ENCODE results near the gene JARID2. TPM values are rescaled to one million over a fixed set of nuclear protein-coding genes. Genes with fewer than 3 reads are reported as not detected.

JARID2 gene
- polyA plus RNA-seq, 1 experiment: 9.7 TPM

- TF ChIP-seq, protein P1, sequence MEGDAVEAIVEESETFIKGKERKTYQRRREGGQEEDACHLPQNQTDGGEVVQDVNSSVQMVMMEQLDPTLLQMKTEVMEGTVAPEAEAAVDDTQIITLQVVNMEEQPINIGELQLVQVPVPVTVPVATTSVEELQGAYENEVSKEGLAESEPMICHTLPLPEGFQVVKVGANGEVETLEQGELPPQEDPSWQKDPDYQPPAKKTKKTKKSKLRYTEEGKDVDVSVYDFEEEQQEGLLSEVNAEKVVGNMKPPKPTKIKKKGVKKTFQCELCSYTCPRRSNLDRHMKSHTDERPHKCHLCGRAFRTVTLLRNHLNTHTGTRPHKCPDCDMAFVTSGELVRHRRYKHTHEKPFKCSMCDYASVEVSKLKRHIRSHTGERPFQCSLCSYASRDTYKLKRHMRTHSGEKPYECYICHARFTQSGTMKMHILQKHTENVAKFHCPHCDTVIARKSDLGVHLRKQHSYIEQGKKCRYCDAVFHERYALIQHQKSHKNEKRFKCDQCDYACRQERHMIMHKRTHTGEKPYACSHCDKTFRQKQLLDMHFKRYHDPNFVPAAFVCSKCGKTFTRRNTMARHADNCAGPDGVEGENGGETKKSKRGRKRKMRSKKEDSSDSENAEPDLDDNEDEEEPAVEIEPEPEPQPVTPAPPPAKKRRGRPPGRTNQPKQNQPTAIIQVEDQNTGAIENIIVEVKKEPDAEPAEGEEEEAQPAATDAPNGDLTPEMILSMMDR (IDR thresholded peaks at IDR 0.05; ENCODE audit: low read depth, low read length): no peak
- H3K27me3 ChIP-seq (ENCODE audit: control insufficient read depth, insufficient read depth, low read length): no peaks in the 10 kb centered on the region
- H3K9me3 ChIP-seq (ENCODE audit: control insufficient read depth, insufficient read depth, low read length): no peaks in the 10 kb centered on the region
- CTCF ChIA-PET: no interaction called here
- no peak overlapping the region for H3K27ac ChIP-seq (ENCODE audit: low read depth, low read length)
- DNase-seq (ENCODE audit: low read depth, low spot score): no peak
- H3K4me3 ChIP-seq (ENCODE audit: low read depth, low read length): no peak overlapping the region
- POLR2A ChIA-PET: no interaction called here
These were observed 129.9 kb downstream of the JARID2 start for GRCh38 chr6:15375638-15376290.

DNA sequence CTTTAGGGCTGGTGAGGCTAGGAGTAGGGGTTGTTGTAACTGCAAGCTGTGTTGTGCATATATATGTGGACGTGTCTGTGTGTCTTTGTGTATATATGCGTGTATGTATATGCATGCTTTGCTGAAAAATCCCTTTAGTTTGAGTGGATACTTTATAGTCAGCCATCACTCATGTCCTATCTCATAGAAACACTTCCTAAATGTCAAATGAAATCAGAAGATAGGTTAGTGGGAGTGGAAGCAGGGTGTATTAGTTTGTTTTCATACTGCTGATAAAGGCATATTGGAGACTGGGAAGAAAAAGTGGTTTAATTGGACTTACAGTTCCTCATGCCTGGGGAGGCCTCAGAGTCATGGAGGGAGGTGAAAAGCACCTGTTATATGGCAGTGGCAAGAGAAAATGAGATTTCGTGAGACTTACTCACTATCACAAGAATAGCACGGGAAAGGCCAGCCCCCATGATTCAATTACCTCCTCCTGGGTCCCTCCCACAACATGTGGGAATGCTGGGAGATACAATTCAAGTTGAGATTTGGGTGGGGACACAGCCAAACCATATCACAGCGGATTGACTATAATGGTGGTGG, 131.1 kb downstream of the JARID2 start:
- no peak for DNase-seq (ENCODE audit: low read depth, low spot score)
- CTCF ChIA-PET: no interaction called here
- no peak overlapping the region for H3K4me3 ChIP-seq (ENCODE audit: low read depth, low read length)
- no peaks in the 10 kb centered on the region for H3K9me3 ChIP-seq (ENCODE audit: control insufficient read depth, insufficient read depth, low read length)
- TF ChIP-seq, protein P1 (IDR thresholded peaks at IDR 0.05; ENCODE audit: low read depth, low read length): no peak
- H3K27ac ChIP-seq (ENCODE audit: low read depth, low read length): no peak overlapping the region
- POLR2A ChIA-PET: interaction anchor here (0.6 kb wide), 1 partner anchor 503 kb away, joined by 3 read pairs; no protein-coding TSS in a partner anchor
- H3K27me3 ChIP-seq (ENCODE audit: control insufficient read depth, insufficient read depth, low read length): no peaks in the 10 kb centered on the region

DNA sequence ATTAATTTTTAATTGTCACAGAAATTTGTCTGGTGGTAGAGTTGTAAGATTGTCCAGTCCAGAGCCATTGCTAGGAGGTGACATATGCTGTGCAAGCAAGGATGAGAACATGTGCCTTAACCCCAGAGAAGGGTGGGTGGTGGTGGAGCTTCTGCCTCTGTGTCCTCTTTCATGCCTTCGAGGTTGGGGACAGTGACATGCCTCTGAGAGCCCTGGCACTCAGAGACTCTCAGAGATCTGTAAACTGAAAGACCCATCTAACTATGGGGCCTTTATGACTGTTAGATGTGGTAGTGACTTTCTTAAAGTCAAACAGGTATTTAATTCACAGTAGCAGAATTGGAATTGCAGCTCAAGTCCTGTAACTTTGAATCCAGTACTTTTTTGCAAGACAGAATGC, 132.4 kb downstream of the JARID2 start:
- TF ChIP-seq, protein P1 (IDR thresholded peaks at IDR 0.05; ENCODE audit: low read depth, low read length): no peak
- H3K27me3 ChIP-seq (ENCODE audit: control insufficient read depth, insufficient read depth, low read length): no peaks in the 10 kb centered on the region
- no peak for DNase-seq (ENCODE audit: low read depth, low spot score)
- ChIA-PET CTCF (no interaction called here), POLR2A (no interaction called here)
- no peak overlapping the region for H3K27ac ChIP-seq (ENCODE audit: low read depth, low read length)
- no peaks in the 10 kb centered on the region for H3K9me3 ChIP-seq (ENCODE audit: control insufficient read depth, insufficient read depth, low read length)
- no peak overlapping the region for H3K4me3 ChIP-seq (ENCODE audit: low read depth, low read length)

GRCh38 chr6:15378866-15379265, 133.0 kb downstream of the JARID2 start:
- Histone ChIP-seq H3K27ac (ENCODE audit: low read depth, low read length) (no peak overlapping the region), H3K27me3 (ENCODE audit: control insufficient read depth, insufficient read depth, low read length) (no peaks in the 10 kb centered on the region), H3K9me3 (ENCODE audit: control insufficient read depth, insufficient read depth, low read length) (no peaks in the 10 kb centered on the region), H3K4me3 (ENCODE audit: low read depth, low read length) (no peak overlapping the region)
- no peak for DNase-seq (ENCODE audit: low read depth, low spot score)
- ChIA-PET POLR2A (no interaction called here), CTCF (no interaction called here)
- TF ChIP-seq, protein P1 (IDR thresholded peaks at IDR 0.05; ENCODE audit: low read depth, low read length): no peak

DNA sequence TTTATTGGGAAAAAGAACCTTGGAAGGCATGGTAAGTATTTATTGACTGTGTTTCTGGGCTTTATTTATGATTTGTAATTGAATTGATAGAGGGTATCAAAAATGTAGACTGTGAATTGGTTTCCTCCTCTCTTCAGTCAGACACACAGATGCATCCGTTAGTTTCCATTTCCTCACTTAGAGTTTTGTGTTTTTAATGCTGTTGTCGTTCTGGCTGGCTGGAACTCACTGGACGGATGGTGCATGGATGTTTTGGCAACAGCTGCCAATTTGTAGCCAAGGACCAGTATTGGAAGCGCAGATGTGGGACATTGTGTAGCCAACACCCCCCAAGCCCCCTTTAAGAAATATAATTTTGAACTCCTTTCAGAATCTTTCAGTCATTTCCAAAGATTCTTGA, 134.5 kb downstream of the JARID2 start:
- Histone ChIP-seq H3K4me3 (ENCODE audit: low read depth, low read length) (no peak overlapping the region), H3K27me3 (ENCODE audit: control insufficient read depth, insufficient read depth, low read length) (no peaks in the 10 kb centered on the region), H3K27ac (ENCODE audit: low read depth, low read length) (no peak overlapping the region), H3K9me3 (ENCODE audit: control insufficient read depth, insufficient read depth, low read length) (no peaks in the 10 kb centered on the region)
- TF ChIP-seq, protein P1 (IDR thresholded peaks at IDR 0.05; ENCODE audit: low read depth, low read length): no peak
- CTCF ChIA-PET: no interaction called here
- POLR2A ChIA-PET: no interaction called here
- DNase-seq (ENCODE audit: low read depth, low spot score): no peak
